ENCODE measurements around the gene ZNF408. TPM values are rescaled to one million over a fixed set of nuclear protein-coding genes. Genes with fewer than 3 reads are reported as not detected.

Gene ZNF408
- polyA plus RNA-seq, 1 of the 3 experiments (the other 2 are of a cell fraction) = 7.1 TPM

GRCh38 chr11:46719543-46720218 lies 18.9 kb downstream of the ZNF408 start:
- no peak overlapping the region for H3K9ac ChIP-seq
- ChIA-PET POLR2A (no interaction called here), CTCF (interaction anchor here (0.8 kb wide), 1 partner anchor 635 kb away, joined by 3 read pairs; no protein-coding TSS in a partner anchor)
- H3K36me3 ChIP-seq (replicated peaks in 1 of 2; ENCODE audit: control insufficient read depth in 1 of 2, insufficient read depth in 2 of 2, low read length in 1 of 2) = no peaks in the 10 kb centered on the region
- H3F3A ChIP-seq (replicated peaks; ENCODE audit: insufficient read depth) = peaks cover 4% of the 10 kb centered on the region
- H2AFZ ChIP-seq (ENCODE audit: low read depth) = no peak overlapping the region
- H3K4me3 ChIP-seq (ENCODE audit: low read depth in 2 of 2, low read length in 1 of 2) = no peak overlapping the region
- no peaks in the 10 kb centered on the region for H3K9me2 ChIP-seq
- WGBS (ENCODE audit: low lambda C conversion rate) = 86% methylated on average over 11 of the region's 25 CpGs
- H3K79me2 ChIP-seq (ENCODE audit: insufficient read depth) = no peaks in the 10 kb centered on the region
- TF ChIP-seq NFIC (IDR thresholded peaks at IDR 0.05; ENCODE audit: borderline replicate concordance) (no peak), EZH2phosphoT487 (IDR thresholded peaks at IDR 0.05; ENCODE audit: borderline replicate concordance, low read depth) (no peak), JUND (IDR thresholded peaks at IDR 0.05) (no peak), MEF2A (IDR thresholded peaks at IDR 0.05; ENCODE audit: borderline replicate concordance, low read depth) (no peak), REST (IDR thresholded peaks at IDR 0.05; ENCODE audit: low read depth, low read length) (no peak), YY1 (IDR thresholded peaks at IDR 0.05; ENCODE audit: low read depth) (no peak)
- peaks cover 0 to 4% of the 10 kb centered on the region in 2 experiments; a peak in 1 of 4 replicates for H3K4me1 ChIP-seq (ENCODE audit: control insufficient read depth in 1 of 2, insufficient read depth in 2 of 2, low read depth in 1 of 2, low read length in 1 of 2)
- H3K4me2 ChIP-seq = no peak overlapping the region
- no peaks in the 10 kb centered on the region for H3K27me3 ChIP-seq (ENCODE audit: insufficient read depth)
- no peaks in the 10 kb centered on the region for H4K20me1 ChIP-seq (ENCODE audit: insufficient read depth)
- DNase-seq = no peak
- no peak overlapping the region for H3K27ac ChIP-seq (ENCODE audit: low read depth in 2 of 2, low read length in 1 of 2)
- H3K9me3 ChIP-seq = no peaks in the 10 kb centered on the region

GRCh38 chr11:46721286-46721685 lies 20.5 kb downstream of the ZNF408 start:
- no peaks in the 10 kb centered on the region for H3K4me1 ChIP-seq (ENCODE audit: control insufficient read depth in 1 of 2, insufficient read depth in 2 of 2, low read depth in 1 of 2, low read length in 1 of 2)
- ChIA-PET POLR2A (no interaction called here), CTCF (no interaction called here)
- no peak overlapping the region for H3K27ac ChIP-seq (ENCODE audit: low read depth in 2 of 2, low read length in 1 of 2)
- H2AFZ ChIP-seq (ENCODE audit: low read depth) = no peak overlapping the region
- H3K79me2 ChIP-seq (ENCODE audit: insufficient read depth) = no peaks in the 10 kb centered on the region
- no peaks in the 10 kb centered on the region for H4K20me1 ChIP-seq (ENCODE audit: insufficient read depth)
- H3K36me3 ChIP-seq (replicated peaks in 1 of 2; ENCODE audit: control insufficient read depth in 1 of 2, insufficient read depth in 2 of 2, low read length in 1 of 2) = no peaks in the 10 kb centered on the region
- DNase-seq = no peak
- no peak overlapping the region for H3K9ac ChIP-seq
- no peaks in the 10 kb centered on the region for H3K9me3 ChIP-seq
- no peak overlapping the region for H3K4me3 ChIP-seq (ENCODE audit: low read depth in 2 of 2, low read length in 1 of 2)
- no peaks in the 10 kb centered on the region for H3F3A ChIP-seq (replicated peaks; ENCODE audit: insufficient read depth)
- 73% methylated on average over 6 of the region's 6 CpGs for WGBS (ENCODE audit: low lambda C conversion rate)
- no peaks in the 10 kb centered on the region for H3K27me3 ChIP-seq (ENCODE audit: insufficient read depth)
- no peaks in the 10 kb centered on the region for H3K9me2 ChIP-seq
- H3K4me2 ChIP-seq = no peak overlapping the region
- TF ChIP-seq CTCF (IDR thresholded peaks at IDR 0.05) (no peak), MEF2A (IDR thresholded peaks at IDR 0.05; ENCODE audit: borderline replicate concordance, low read depth) (no peak), GABPA (IDR thresholded peaks at IDR 0.05; ENCODE audit: low read depth) (no peak), TCF12 (IDR thresholded peaks at IDR 0.05) (no peak), RAD21 (IDR thresholded peaks at IDR 0.05; ENCODE audit: low read length) (no peak), EZH2phosphoT487 (IDR thresholded peaks at IDR 0.05; ENCODE audit: borderline replicate concordance, low read depth) (no peak), MAX (IDR thresholded peaks at IDR 0.05; ENCODE audit: low read depth) (no peak), YY1 (IDR thresholded peaks at IDR 0.05; ENCODE audit: low read depth) (no peak), NRF1 (IDR thresholded peaks at IDR 0.05; ENCODE audit: low read depth, low read length) (no peak), REST (IDR thresholded peaks at IDR 0.05; ENCODE audit: low read depth, low read length) (no peak), RXRA (IDR thresholded peaks at IDR 0.05; ENCODE audit: borderline replicate concordance, low read depth) (no peak), FOXM1 (IDR thresholded peaks at IDR 0.05; ENCODE audit: low read depth) (no peak), FOSL2 (IDR thresholded peaks at IDR 0.05; ENCODE audit: borderline replicate concordance, low read depth) (no peak), TEAD4 (IDR thresholded peaks at IDR 0.05; ENCODE audit: borderline replicate concordance, insufficient read depth) (no peak)
- TF ChIP-seq, protein P1, sequence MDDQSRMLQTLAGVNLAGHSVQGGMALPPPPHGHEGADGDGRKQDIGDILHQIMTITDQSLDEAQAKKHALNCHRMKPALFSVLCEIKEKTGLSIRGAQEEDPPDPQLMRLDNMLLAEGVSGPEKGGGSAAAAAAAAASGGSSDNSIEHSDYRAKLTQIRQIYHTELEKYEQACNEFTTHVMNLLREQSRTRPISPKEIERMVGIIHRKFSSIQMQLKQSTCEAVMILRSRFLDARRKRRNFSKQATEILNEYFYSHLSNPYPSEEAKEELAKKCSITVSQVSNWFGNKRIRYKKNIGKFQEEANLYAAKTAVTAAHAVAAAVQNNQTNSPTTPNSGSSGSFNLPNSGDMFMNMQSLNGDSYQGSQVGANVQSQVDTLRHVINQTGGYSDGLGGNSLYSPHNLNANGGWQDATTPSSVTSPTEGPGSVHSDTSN (IDR thresholded peaks at IDR 0.05) = no peak
